IPS-18a (cell line): ENCODE measurements around the gene LRCH1.

ENCODE experiments used
- H3K27ac ChIP-seq: one replicate; pipeline ENCODE4 v1.5.1; 2013; ENCODE audit warnings: low read length
- H3K27me3 ChIP-seq: one replicate; pipeline ENCODE4 v1.6.1; 2013; ENCODE audit warnings: mild to moderate bottlenecking, low read length; ENCODE audit not compliant: control insufficient read depth, insufficient read depth
- H3K36me3 ChIP-seq: one replicate; pipeline ENCODE4 v1.6.1; 2013; ENCODE audit warnings: low read depth, low read length; ENCODE audit not compliant: control insufficient read depth
- H3K4me1 ChIP-seq: one replicate; pipeline ENCODE4 v1.6.1; 2013; ENCODE audit warnings: low read depth, low read length; ENCODE audit not compliant: control insufficient read depth
- H3K4me3 ChIP-seq: one replicate; pipeline ENCODE4 v1.5.1; 2013; ENCODE audit warnings: low read length
- H3K9ac ChIP-seq: one replicate; pipeline ENCODE4 v1.6.1; 2013; ENCODE audit warnings: mild to moderate bottlenecking, low read length, moderate library complexity
- H3K9me3 ChIP-seq: one replicate; pipeline ENCODE4 v1.6.1; 2013; ENCODE audit warnings: low read depth, low read length; ENCODE audit not compliant: control insufficient read depth

Gene LRCH1

DNA sequence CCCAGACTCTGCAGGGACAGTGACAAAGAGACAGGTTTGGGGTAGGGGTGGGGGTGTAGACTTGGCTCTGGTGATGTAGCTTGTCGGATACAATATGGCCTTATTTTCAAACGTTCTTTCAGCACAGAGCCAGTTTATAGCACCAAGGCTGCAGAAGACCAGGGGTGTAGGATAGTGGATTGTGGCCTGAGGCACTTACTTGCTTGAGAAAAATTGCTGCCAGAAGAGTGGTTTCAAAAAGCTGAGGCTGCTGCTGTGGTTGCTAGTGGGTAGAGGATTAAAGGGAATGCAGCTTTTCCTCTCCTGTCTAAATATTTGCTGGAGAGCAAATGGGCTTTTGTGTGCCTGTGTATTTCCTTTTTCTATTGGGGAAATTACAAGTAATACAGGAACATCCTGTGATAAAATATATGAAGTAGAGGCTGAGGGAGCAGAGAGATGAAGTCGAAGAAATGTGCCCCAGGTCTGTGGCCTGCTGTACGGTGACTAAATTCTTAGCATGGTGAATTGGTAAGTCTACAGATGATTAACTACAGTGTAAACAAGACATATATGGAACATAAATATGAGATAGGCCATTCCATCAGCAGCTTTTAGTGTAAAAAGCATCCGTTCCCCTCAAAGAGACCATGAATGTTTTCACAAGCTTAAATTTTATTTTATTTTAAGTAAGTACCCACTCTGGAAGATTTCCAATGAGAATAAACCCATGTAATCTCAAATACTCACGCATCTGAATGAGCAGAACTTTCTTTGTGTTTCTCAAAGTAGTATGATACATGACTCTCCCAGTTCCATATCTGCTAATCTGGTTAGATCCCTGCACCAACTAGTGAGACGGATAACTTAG, 112.9 kb downstream of the LRCH1 start:
- H3K27ac ChIP-seq = peak overlapping the region; percentile 37
- no peaks in the 10 kb centered on the region for H3K9me3 ChIP-seq
- H3K36me3 ChIP-seq = no peaks in the 10 kb centered on the region
- no peaks in the 10 kb centered on the region for H3K27me3 ChIP-seq
- H3K4me1 ChIP-seq = peaks cover 55% of the 10 kb centered on the region
- H3K9ac ChIP-seq = peak overlapping the region; percentile 43
- H3K4me3 ChIP-seq = peak overlapping the region; percentile 16

DNA sequence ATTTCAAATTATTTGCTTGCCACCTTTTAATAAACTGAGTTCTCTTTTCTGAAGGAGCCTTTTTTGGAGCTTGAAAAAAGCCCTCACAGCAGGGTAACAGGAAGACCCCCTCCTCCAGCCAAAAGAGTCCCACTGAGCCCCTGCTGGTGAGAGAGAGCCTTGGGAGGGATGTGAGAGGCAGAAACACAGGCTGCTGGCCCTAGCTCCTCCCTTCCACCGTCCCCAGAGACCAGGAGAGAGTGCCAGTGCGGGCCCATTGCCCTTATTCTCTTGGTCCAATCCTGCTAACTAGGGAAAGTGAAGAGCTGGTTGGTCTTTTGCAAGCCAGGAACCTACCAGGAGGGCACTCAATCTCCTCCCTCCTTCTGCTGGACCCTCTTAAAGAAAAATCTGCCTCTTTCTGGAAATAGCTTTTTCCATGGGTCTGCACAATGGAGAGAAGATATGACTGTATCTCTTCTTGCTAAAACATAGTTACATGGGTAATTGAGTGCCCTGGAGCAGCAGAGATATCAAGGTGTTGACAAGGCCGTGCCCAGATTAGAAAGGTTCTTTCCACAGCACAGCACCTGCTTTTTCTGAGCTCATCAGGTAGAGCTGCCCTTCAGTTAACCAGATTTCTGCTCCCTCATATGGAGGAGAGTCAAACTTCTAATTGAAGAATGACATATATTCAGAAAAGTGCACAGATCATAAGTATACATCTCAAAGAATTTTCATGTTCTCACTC, 113.9 kb downstream of the LRCH1 start:
- Histone ChIP-seq H3K27me3 (no peaks in the 10 kb centered on the region), H3K4me1 (peaks cover 55% of the 10 kb centered on the region), H3K36me3 (no peaks in the 10 kb centered on the region), H3K27ac (peak overlapping the region; percentile 37), H3K4me3 (peak overlapping the region; percentile 16), H3K9me3 (no peaks in the 10 kb centered on the region), H3K9ac (peak overlapping the region; percentile 43)

DNA sequence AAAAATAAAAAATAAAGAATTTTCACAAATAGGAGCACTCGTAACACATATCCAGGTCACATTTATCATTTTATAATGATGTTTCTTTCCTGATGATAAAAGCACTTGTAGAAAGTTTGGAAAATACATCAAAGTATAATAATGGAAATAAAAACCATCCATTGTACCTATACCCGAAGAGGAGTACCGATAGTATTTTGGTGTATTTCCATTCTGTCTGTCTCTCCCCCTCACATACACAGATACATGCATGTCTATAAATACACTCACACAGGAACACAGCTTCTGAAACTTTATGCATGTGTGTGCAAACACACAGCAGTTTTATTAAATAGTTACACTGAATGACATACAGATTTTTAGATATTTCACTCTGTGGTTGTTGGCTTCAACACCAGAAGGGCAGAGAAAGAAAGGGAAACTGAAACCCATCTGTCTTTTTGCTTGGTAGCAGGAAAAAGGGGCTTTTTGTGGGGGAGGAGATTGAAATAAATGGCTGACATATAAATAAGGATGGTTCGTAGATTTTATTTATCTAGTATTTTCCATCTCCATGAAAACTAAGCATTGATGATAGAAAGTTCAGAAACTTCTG, 114.8 kb downstream of the LRCH1 start:
- no peak overlapping the region for H3K27ac ChIP-seq
- no peak overlapping the region for H3K9ac ChIP-seq

DNA sequence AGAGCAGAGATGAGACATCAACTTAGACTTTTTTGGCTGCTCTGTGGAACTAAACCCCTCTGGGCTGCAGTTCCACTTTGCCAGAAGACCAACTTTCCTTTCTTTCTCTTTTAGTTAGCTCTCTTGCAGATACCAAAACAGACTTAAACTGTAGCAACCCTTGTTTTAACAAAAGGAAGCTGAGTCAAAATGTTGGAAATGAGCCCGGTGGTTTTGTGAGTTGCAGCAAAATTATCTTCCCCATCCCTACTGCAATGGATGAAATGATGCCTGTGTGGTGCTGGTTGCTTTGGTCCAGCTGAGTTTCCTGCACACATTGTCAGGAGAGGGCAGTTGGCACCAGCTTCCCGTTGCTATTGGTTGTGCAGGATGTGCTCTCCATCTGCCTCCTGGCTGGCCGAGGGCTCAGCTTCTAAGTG, 115.3 kb downstream of the LRCH1 start:
- Histone ChIP-seq H3K9ac (no peak overlapping the region), H3K9me3 (no peaks in the 10 kb centered on the region), H3K4me1 (peaks cover 42% of the 10 kb centered on the region), H3K4me3 (no peak overlapping the region), H3K27ac (no peak overlapping the region), H3K36me3 (no peaks in the 10 kb centered on the region), H3K27me3 (no peaks in the 10 kb centered on the region)

More for the DNA sequence above, 114.8 kb downstream of the LRCH1 start:
- no peaks in the 10 kb centered on the region for H3K27me3 ChIP-seq
- H3K9me3 ChIP-seq = no peaks in the 10 kb centered on the region
- no peaks in the 10 kb centered on the region for H3K36me3 ChIP-seq
- H3K4me3 ChIP-seq = no peak overlapping the region
- H3K4me1 ChIP-seq = peaks cover 47% of the 10 kb centered on the region

DNA sequence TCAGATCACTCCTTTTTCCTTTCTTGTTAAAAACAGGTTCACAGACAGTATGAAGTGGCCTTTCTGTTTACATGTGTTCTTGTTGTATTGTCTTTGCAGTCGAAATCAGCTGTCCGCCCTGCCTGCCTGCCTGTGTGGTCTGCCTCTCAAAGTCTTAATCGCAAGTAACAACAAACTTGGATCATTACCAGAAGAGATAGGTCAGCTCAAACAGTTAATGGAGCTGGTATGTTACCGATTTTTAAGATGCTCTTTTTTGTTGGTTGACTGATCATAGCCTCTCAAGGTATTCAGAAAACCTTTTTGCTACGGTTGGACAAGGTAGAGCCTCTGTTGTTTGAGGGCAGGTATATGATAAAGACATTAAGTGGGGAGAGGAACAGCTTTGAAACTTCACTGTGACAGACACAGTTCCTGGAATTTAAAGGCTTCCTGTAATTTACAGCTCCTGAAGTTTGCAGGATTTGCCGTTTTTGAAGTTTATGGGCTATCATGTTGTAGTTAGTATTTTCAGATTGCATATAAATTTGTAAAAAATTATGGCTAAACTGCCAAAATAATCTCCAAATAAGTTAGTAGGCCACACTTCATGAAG, 116.1 kb downstream of the LRCH1 start:
- Histone ChIP-seq H3K27ac (no peak overlapping the region), H3K36me3 (no peaks in the 10 kb centered on the region), H3K9ac (no peak overlapping the region), H3K4me3 (no peak overlapping the region), H3K27me3 (no peaks in the 10 kb centered on the region), H3K9me3 (no peaks in the 10 kb centered on the region), H3K4me1 (peaks cover 35% of the 10 kb centered on the region)

DNA sequence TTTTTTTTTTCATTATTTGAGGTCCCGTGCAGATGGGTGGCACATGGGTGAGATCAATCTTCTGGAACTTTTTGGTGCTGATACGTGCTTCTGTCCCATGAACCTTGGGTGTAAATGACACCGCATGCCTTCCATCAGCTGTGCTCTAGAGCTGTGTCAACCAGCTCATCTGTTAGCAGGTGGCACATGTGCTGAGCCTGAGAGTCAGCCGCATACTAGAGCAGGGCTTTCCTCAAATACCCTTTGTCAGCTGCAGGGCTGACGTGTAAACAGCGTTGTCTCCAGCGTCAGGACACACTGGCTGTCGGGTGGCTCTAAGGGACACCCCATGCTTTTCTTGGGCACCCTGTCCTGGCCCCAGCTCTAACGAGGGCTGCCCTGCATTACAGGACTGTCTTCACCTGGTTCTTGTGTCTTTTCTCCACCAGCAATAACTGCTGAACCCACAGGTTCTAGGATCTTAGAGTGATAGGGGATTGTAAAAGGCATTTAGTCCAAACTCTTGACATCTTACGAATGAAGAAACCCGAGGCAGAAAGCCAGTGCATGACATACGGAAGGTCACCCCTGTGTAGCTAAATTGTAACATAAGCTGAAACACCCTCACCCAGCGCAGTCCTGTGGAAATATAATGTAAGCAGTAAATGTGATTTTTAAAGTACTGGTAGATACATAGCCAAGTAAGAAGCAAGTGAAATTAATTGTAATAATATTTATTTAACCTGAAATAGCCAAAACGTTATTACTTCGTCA, 119.5 kb downstream of the LRCH1 start:
- Histone ChIP-seq H3K9ac (no peak overlapping the region), H3K27ac (no peak overlapping the region), H3K4me3 (no peak overlapping the region), H3K36me3 (no peaks in the 10 kb centered on the region), H3K4me1 (peaks cover 4% of the 10 kb centered on the region), H3K9me3 (no peaks in the 10 kb centered on the region), H3K27me3 (no peaks in the 10 kb centered on the region)

DNA sequence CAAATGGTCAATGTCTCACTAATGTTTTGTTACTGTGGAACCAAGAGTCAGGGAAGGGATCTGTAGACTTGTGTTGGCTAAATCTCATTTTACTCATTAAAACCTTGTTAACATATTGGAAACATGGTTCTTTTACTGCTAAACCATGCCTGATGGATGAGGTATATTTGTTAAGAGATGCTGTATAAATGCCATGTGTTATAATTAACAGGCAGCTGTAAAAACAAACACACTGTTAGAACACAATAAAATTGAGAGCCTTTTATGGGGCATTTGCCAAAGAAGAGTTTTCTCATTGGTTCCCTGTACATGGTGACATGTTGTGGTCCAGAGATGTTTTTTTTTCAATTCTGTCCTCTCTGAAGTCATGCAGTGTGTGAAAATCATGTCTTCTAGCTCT, 122.0 kb downstream of the LRCH1 start:
- no peaks in the 10 kb centered on the region for H3K4me1 ChIP-seq
- H3K27me3 ChIP-seq = no peaks in the 10 kb centered on the region
- no peak overlapping the region for H3K9ac ChIP-seq
- H3K4me3 ChIP-seq = no peak overlapping the region
- H3K36me3 ChIP-seq = no peaks in the 10 kb centered on the region
- H3K27ac ChIP-seq = no peak overlapping the region
- H3K9me3 ChIP-seq = no peaks in the 10 kb centered on the region

DNA sequence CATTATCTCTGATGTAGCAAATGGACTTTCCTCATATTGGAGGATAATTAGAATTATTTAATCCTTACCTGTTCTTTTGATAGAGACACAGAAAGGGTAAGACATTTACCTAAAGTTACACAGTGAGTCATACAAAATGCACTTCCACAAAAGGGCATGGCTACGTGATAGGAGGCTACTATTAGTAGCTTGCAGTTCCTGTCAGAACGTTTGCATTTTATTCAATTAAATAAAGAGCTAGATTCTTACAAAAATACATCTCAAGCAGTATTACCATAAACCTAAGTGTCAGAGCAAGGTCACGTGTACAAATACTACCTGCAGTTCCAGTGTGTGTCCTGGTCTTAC, 123.4 kb downstream of the LRCH1 start:
- H3K9ac ChIP-seq = no peak overlapping the region
- no peaks in the 10 kb centered on the region for H3K27me3 ChIP-seq
- H3K36me3 ChIP-seq = no peaks in the 10 kb centered on the region
- H3K4me3 ChIP-seq = no peak overlapping the region
- no peak overlapping the region for H3K27ac ChIP-seq
- H3K9me3 ChIP-seq = no peaks in the 10 kb centered on the region
- no peaks in the 10 kb centered on the region for H3K4me1 ChIP-seq

DNA sequence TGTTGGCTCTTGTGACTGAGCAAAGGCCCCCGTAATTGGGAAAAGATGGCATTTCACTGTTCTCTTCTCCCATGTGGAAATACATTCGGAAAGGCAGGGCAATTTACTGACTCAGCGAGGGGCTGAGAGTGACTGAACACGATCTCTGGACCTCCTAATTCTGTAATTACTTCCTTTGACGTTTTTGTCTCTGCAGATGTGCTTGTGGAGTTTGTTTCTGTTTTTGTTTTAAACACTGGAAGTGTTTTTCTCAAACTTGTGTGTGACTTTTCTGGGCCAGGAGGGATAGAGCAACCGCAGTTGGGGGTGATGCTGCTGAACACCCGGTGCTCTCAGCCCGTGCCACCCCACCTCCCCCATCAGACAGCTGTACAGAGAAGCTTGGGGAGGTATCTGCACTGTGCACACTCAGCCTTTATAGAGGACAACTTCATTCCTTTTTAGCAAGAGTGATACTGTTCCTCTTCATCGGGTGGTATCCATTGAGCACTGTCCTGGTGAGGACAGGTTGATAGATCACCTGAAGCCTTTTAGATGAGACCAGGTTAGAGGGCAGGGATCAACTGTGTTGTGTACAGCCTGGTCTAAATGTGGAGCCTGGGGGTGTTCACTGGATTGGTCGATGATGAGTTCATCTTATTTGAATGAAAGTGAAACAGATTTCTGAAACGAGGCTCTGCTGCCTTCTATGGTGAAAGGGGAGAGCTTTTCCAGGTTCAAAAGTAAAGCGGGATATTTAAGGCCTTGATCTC, 126.6 kb downstream of the LRCH1 start:
- Histone ChIP-seq H3K27ac (no peak overlapping the region), H3K27me3 (no peaks in the 10 kb centered on the region), H3K9me3 (no peaks in the 10 kb centered on the region), H3K36me3 (no peaks in the 10 kb centered on the region), H3K9ac (no peak overlapping the region), H3K4me3 (no peak overlapping the region), H3K4me1 (peaks cover 9% of the 10 kb centered on the region)

DNA sequence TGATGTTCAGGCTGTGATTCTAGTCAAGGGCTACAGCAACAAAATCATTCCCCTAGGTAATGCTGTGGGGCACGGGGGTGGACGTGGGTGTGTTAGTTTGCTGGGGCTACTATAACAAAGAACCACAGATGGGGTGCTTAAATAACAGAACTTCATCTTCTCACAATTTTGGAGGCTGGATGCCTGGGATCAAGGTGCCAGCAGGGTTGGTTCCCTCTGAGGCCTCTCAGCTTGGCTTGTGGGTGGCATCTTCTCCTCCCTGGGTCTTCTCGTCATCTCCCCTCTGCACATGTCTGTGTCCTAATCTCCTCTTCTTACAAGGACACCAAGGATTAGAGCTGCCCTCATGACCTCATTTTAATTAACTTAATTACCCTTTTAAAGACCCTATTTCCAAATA, 129.0 kb downstream of the LRCH1 start:
- H3K4me1 ChIP-seq = peaks cover 16% of the 10 kb centered on the region
- no peak overlapping the region for H3K9ac ChIP-seq
- H3K36me3 ChIP-seq = no peaks in the 10 kb centered on the region
- H3K9me3 ChIP-seq = no peaks in the 10 kb centered on the region
- no peak overlapping the region for H3K27ac ChIP-seq
- no peaks in the 10 kb centered on the region for H3K27me3 ChIP-seq
- H3K4me3 ChIP-seq = no peak overlapping the region
